GM23248 (cell line): ENCODE measurements around the gene WWC1. TPM values are rescaled to one million over a fixed set of nuclear protein-coding genes. Genes with fewer than 3 reads are reported as not detected.

ENCODE experiments used
- DNase-seq: peaks from one replicate; pipeline ENCODE4 v3.0.0-alpha.2; 2015
- H2AFZ ChIP-seq: fragments of 200-600 bp; sonication (generic); 2 replicates; pipeline ENCODE4 v1.6.1; 2016; ENCODE audit warnings: antibody characterized with exemption
- H3F3A ChIP-seq: fragments of 200-600 bp; sonication (generic); 2 replicates; pipeline ENCODE4 v1.6.1; 2016; ENCODE audit warnings: mild to moderate bottlenecking, antibody characterized with exemption, mixed run types; ENCODE audit not compliant: insufficient read depth
- H3K27ac ChIP-seq: fragments of 200-600 bp; sonication (generic); 2 replicates; pipeline ENCODE4 v1.5.1; 2016; ENCODE audit warnings: mild to moderate bottlenecking
- H3K27me3 ChIP-seq: fragments of 200-600 bp; sonication (generic); replicated peaks from 2 replicates; pipeline ENCODE4 v1.6.1; 2016; ENCODE audit warnings: mild to moderate bottlenecking; ENCODE audit not compliant: insufficient read depth
- H3K36me3 ChIP-seq: fragments of 200-600 bp; sonication (generic); 2 replicates; pipeline ENCODE4 v1.6.1; 2016; ENCODE audit warnings: low read depth, mild to moderate bottlenecking
- H3K4me1 ChIP-seq: fragments of 200-600 bp; sonication (generic); 2 replicates; pipeline ENCODE4 v1.6.1; 2016; ENCODE audit warnings: mild to moderate bottlenecking; ENCODE audit not compliant: insufficient read depth
- H3K4me2 ChIP-seq: fragments of 200-600 bp; sonication (generic); one replicate; pipeline ENCODE4 v1.6.1; 2016; ENCODE audit warnings: mild to moderate bottlenecking; ENCODE audit not compliant: unreplicated experiment
- H3K4me3 ChIP-seq: fragments of 200-600 bp; sonication (generic); 2 replicates; pipeline ENCODE4 v1.5.1; 2016; ENCODE audit warnings: mild to moderate bottlenecking
- H3K79me2 ChIP-seq: fragments of 200-600 bp; sonication (generic); 2 replicates; pipeline ENCODE4 v1.6.1; 2016; ENCODE audit warnings: mild to moderate bottlenecking; ENCODE audit not compliant: insufficient read depth
- H3K9ac ChIP-seq: fragments of 200-600 bp; sonication (generic); 2 replicates; pipeline ENCODE4 v1.6.1; 2016; ENCODE audit warnings: mild to moderate bottlenecking
- H3K9me2 ChIP-seq: fragments of 200-600 bp; sonication (generic); 2 replicates; pipeline ENCODE4 v1.6.1; 2016; ENCODE audit warnings: mixed run types, mild to moderate bottlenecking, moderate library complexity; ENCODE audit not compliant: insufficient read depth
- H3K9me3 ChIP-seq: fragments of 200-600 bp; sonication (generic); one replicate; pipeline ENCODE4 v1.6.1; 2017; ENCODE audit warnings: low read depth
- H4K20me1 ChIP-seq: fragments of 200-600 bp; sonication (generic); 2 replicates; pipeline ENCODE4 v1.6.0; 2016; ENCODE audit not compliant: insufficient read depth
- EZH2 ChIP-seq: fragments of 200-600 bp; sonication (generic); IDR thresholded peaks from 2 replicates; pipeline ENCODE4 v1.6.1; 2018; ENCODE audit warnings: antibody characterized with exemption, mild to moderate bottlenecking; ENCODE audit not compliant: insufficient read depth, poor library complexity, severe bottlenecking
- EZH2phosphoT487 ChIP-seq: fragments of 200-600 bp; sonication (generic); IDR thresholded peaks from 2 replicates; pipeline ENCODE4 v1.6.1; 2018; ENCODE audit warnings: antibody characterized with exemption, moderate library complexity, mild to moderate bottlenecking, low read depth; ENCODE audit not compliant: insufficient read depth
- WGBS, 2 experiments: methylation state at CpG; one replicate each; pipeline ENCODE4 v1.1.6; 2015 to 2017; ENCODE audit warnings: low lambda C conversion rate in 2 of 2, low coverage in 1 of 2; ENCODE audit errors: missing lambda C conversion rate in 2 of 2; 5-methylcytosine and 5-hydroxymethylcytosine counted together
- in situ Hi-C: fragments of 300-500 bp; cut with MboI; formaldehyde crosslinking; loops from 2 replicates; pipeline ENCODE4 v1.15.0; 2020
- polyA plus RNA-seq: library from polyadenylated mRNA; unstranded; fragments of >200 nt; fragmentation: Nextera tagmentation; extraction: Ambion mirVana; gene quantifications from 2 replicates; pipeline ENCODE4 v1.2.1, GENCODE V29; 2016
- total RNA-seq: library from RNA; depleted of rRNA; stranded (reverse); fragments of >200 nt; shearing (Covaris generic); gene quantifications from 2 replicates; pipeline ENCODE4 v1.2.3, GENCODE V29; 2014

WWC1 gene
- total and polyA plus RNA-seq, 2 experiments from 2014 or later = 1.8 to 7.1 TPM

DNA sequence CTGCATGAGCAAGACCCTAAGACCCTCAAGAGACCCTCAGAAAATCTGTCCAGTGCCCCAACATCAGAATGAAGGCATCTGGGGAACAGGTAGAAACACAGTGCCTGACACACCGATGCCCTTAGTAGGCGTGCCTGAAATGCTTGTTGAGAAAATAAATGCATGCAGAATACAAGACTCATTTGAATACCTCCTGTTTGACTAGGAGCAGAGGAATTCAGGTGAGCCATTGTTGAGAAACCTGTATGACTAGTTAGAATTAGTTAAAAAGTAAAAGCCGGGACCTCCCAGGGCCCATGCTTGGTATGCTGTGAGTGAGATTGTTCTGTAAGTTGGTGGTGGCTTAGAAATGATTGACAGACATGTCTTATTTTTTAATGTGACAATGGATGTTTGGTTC is 55.0 kb downstream of the WWC1 start:
- H3K36me3 ChIP-seq = no peaks in the 10 kb centered on the region
- in situ Hi-C loops = no loop called here
- TF ChIP-seq EZH2phosphoT487 (no peak), EZH2 (no peak)
- 0 out of 2 replicates have a peak, but pooled peaks cover under 1% of the 10 kb centered on the region for H3K4me1 ChIP-seq
- H3K9ac ChIP-seq = no peak overlapping the region
- H3K27ac ChIP-seq = no peak overlapping the region
- no peak overlapping the region for H2AFZ ChIP-seq
- no peaks in the 10 kb centered on the region for H4K20me1 ChIP-seq
- H3K4me2 ChIP-seq = no peak overlapping the region
- whole genome bisulfite sequencing, 2 experiments = 94% methylated on average over 3 of the region's 3 CpGs
- DNase-seq = no peak
- no peaks in the 10 kb centered on the region for H3F3A ChIP-seq
- no peaks in the 10 kb centered on the region for H3K9me3 ChIP-seq
- no peak overlapping the region for H3K4me3 ChIP-seq
- no peaks in the 10 kb centered on the region for H3K79me2 ChIP-seq
- no peaks in the 10 kb centered on the region for H3K27me3 ChIP-seq
- no peaks in the 10 kb centered on the region for H3K9me2 ChIP-seq

- H3F3A ChIP-seq = no peaks in the 10 kb centered on the region
Observed at GRCh38 chr5:168347368-168348083, 56.1 kb downstream of the WWC1 start.

GRCh38 chr5:168348084-168348414 is 56.6 kb downstream of the WWC1 start:
- H3K27ac ChIP-seq = no peak overlapping the region
- H3K36me3 ChIP-seq = no peaks in the 10 kb centered on the region
- H3K9me3 ChIP-seq = no peaks in the 10 kb centered on the region
- H3K79me2 ChIP-seq = no peaks in the 10 kb centered on the region
- 81 to 84% methylated on average over 5 of the region's 5 CpGs for WGBS, 2 experiments
- no peak for TF ChIP-seq EZH2phosphoT487
- TF ChIP-seq EZH2 = no peak
- no peak overlapping the region for H3K4me3 ChIP-seq
- H3K4me2 ChIP-seq = no peak overlapping the region
- no peaks in the 10 kb centered on the region for H3K27me3 ChIP-seq
- no peaks in the 10 kb centered on the region for H4K20me1 ChIP-seq
- in situ Hi-C loops = no loop called here
- no peaks in the 10 kb centered on the region for H3K9me2 ChIP-seq
- no peaks in the 10 kb centered on the region for H3K4me1 ChIP-seq
- no peaks in the 10 kb centered on the region for H3F3A ChIP-seq
- H3K9ac ChIP-seq = no peak overlapping the region
- DNase-seq = no peak
- no peak overlapping the region for H2AFZ ChIP-seq

More at GRCh38 chr5:168347368-168348083, 56.1 kb downstream of the WWC1 start:
- no peak overlapping the region for H3K9ac ChIP-seq
- no peaks in the 10 kb centered on the region for H4K20me1 ChIP-seq
- H2AFZ ChIP-seq = no peak overlapping the region
- H3K4me1 ChIP-seq = no peaks in the 10 kb centered on the region
- H3K36me3 ChIP-seq = no peaks in the 10 kb centered on the region
- no peaks in the 10 kb centered on the region for H3K9me3 ChIP-seq
- 92% methylated on average over 8 of the region's 8 CpGs for WGBS, 2 experiments
- no peak overlapping the region for H3K4me2 ChIP-seq
- no peak for DNase-seq
- H3K4me3 ChIP-seq = no peak overlapping the region
- in situ Hi-C loops = no loop called here
- no peaks in the 10 kb centered on the region for H3K79me2 ChIP-seq
- no peaks in the 10 kb centered on the region for H3K27me3 ChIP-seq
- H3K9me2 ChIP-seq = no peaks in the 10 kb centered on the region
- no peak overlapping the region for H3K27ac ChIP-seq
- TF ChIP-seq EZH2 = no peak
- no peak for TF ChIP-seq EZH2phosphoT487

GRCh38 chr5:168350315-168350714 is 58.9 kb downstream of the WWC1 start:
- Histone ChIP-seq H3K9me2 (no peaks in the 10 kb centered on the region), H4K20me1 (no peaks in the 10 kb centered on the region; the same call in 1 of the 2 replicates), H3K9ac (no peak overlapping the region), H3K9me3 (no peaks in the 10 kb centered on the region), H3K4me2 (no peak overlapping the region), H3K36me3 (no peaks in the 10 kb centered on the region), H3F3A (no peaks in the 10 kb centered on the region), H3K27me3 (no peaks in the 10 kb centered on the region), H3K79me2 (no peaks in the 10 kb centered on the region), H2AFZ (no peak overlapping the region), H3K27ac (no peak overlapping the region), H3K4me3 (no peak overlapping the region), H3K4me1 (no peaks in the 10 kb centered on the region)
- in situ Hi-C loops = no loop called here
- DNase-seq = no peak
- WGBS, 2 experiments = 90 to 92% methylated on average over 4 of the region's 4 CpGs
- TF ChIP-seq EZH2 = no peak
- no peak for TF ChIP-seq EZH2phosphoT487
